NCI-H2196 treated with DMSO at 0.1 percent for 48 hours (cell line): ENCODE data around the gene SMARCAL1.

ENCODE experiments used
- DNase-seq: peaks from one replicate; lab custom pipeline; 2025; ENCODE audit not compliant: unreplicated experiment; lab: John Stamatoyannopoulos, UW

The SMARCAL1 gene

GRCh38 chr2:216526939-216527338, 114.7 kb downstream of the SMARCAL1 start:
- no peak for DNase-seq

DNA sequence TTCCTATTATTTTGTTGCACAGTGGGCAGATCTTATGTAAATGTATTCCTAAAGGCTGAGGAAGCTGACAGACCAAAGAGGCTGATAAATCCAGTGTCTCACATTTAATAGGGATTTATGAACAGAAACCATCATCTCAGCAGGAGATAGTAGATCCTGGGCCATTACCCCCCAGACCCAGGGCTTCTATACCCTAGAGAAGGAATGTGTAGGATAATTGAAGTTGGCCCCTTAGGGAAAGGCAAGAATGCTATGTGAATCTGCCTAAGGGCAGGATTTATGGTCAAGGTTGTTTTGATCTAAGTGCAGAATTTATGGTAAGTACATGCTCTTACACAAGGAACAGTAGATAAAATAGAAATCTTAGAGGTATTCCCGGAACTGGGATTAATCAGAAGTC, 115.3 kb downstream of the SMARCAL1 start:
- DNase-seq, result no peak

DNA sequence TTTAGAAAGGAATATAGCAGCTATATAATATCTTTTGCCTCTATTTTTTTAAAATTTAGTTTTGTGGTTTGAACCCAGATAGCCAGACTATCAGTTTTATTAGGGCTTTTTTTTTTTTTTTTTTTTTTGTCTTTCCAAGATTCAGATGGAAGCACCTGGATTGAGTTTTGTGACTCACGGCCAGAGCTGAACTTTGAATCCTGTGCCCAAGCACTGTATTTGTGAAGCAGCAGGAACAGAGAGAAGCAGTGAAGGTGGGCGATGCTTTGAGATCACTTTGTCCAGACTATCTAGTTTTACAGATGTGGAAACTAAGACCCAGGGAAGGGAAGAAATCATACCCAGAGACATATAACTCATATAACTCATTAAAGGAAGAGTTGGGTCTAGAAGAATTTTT, 120.3 kb downstream of the SMARCAL1 start:
- DNase-seq, result no peak
